ENCODE data around the gene LAMP2.

DNA sequence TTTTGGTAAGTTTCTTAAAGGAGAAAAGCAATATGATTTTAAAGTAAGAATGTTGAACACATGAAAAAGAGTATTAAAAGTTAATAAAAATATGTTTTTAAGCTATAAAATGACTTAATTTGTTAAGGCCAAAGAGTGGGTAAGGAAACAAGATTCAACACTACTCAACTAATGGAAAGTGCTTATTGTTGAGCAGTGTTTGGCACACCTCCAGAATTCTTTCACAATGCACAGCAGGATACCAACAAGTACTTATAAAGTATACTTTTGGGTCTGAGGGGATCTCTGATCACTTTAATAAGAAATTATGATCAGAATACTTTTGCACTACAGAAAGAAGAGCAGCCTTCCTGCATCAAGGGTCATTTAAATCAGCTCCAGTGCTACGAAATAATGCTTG is 5.9 kb downstream of the LAMP2 start:
- no peak for TF ChIP-seq POLR2A (IDR thresholded peaks at IDR 0.05; ENCODE audit: low read length)
- no peak for TF ChIP-seq GATA1 (IDR thresholded peaks at IDR 0.05; ENCODE audit: low read depth, low read length)
